GM12892 (cell line): ENCODE results near the gene MAP2K3.

ENCODE experiments used
- POLR2A ChIP-seq: IDR thresholded peaks from 2 replicates; pipeline ENCODE4 v1.6.1; 2011; ENCODE audit warnings: low read depth, low read length, control low read depth
- TAF1 ChIP-seq: IDR thresholded peaks from 2 replicates; pipeline ENCODE4 v1.6.1; 2011; ENCODE audit warnings: low read depth, mild to moderate bottlenecking, control low read depth, low read length, borderline replicate concordance

- TF ChIP-seq POLR2A (no peak), TAF1 (no peak)
Observed at GRCh38 chr17:21294321-21295035, 10.0 kb downstream of the MAP2K3 start.
